ENCODE data around the gene APBA3.

Gene APBA3

DNA sequence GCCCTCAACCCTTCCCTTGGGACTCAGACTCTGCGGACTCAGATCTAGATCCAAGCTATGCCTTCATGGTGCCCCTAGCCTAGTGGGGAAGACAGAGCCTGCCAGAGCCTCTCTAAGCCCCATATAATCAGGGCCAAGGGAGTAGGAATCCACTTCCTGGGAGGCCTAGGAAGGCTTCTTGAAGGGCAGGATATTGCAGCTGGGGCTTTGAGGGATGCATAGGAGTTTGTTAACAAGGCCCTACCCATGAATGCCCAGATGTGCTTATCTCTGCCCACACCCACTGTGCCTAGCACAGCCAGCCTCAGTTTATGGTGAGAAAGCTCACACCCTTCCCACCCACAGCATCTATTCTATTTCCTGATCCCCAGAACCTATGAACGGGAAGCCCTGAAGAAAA lies 11.3 kb downstream of the APBA3 start:
- no peak for DNase-seq
- Histone ChIP-seq H3K4me1 (ENCODE audit: control insufficient read depth, insufficient read depth, low read length, poor library complexity, severe bottlenecking) (no peaks in the 10 kb centered on the region), H3K4me3 (ENCODE audit: insufficient read depth, low read depth, low read length, poor library complexity, severe bottlenecking) (no peak overlapping the region), H3K27me3 (replicated peaks; ENCODE audit: control insufficient read depth, insufficient read depth, low read length, poor library complexity, severe bottlenecking) (no peaks in the 10 kb centered on the region), H3K9me3 (ENCODE audit: control insufficient read depth, low read length) (no peaks in the 10 kb centered on the region), H3K36me3 (ENCODE audit: control insufficient read depth, insufficient read depth, low read length) (peaks cover 51% of the 10 kb centered on the region), H3K27ac (ENCODE audit: insufficient read depth, low read length, poor library complexity, severe bottlenecking) (no peak overlapping the region)

DNA sequence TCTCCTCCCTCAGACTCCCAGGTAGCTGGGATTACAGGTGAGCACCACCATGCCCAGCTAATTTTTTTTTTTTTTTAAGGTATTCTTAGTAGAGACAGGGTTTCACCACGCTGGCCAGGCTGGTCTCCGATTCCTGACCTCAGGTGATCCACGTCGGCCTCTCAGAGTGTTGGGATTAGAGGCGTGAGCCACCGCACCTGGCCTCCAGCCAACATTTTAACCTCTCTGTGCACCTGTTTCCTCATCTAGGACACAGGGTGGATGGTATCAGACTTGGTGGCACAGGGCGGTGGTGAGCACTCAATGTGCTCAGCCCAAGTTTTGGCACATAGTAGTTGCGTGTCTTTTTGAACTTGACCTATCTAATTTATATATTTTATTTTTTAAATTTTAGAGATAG lies 12.5 kb downstream of the APBA3 start:
- Histone ChIP-seq H3K4me3 (ENCODE audit: insufficient read depth, low read depth, low read length, poor library complexity, severe bottlenecking) (no peak overlapping the region), H3K27ac (ENCODE audit: insufficient read depth, low read length, poor library complexity, severe bottlenecking) (no peak overlapping the region), H3K9me3 (ENCODE audit: control insufficient read depth, low read length) (no peaks in the 10 kb centered on the region), H3K27me3 (replicated peaks; ENCODE audit: control insufficient read depth, insufficient read depth, low read length, poor library complexity, severe bottlenecking) (no peaks in the 10 kb centered on the region), H3K4me1 (ENCODE audit: control insufficient read depth, insufficient read depth, low read length, poor library complexity, severe bottlenecking) (no peaks in the 10 kb centered on the region), H3K36me3 (ENCODE audit: control insufficient read depth, insufficient read depth, low read length) (peaks cover 46% of the 10 kb centered on the region)
- no peak for DNase-seq

DNA sequence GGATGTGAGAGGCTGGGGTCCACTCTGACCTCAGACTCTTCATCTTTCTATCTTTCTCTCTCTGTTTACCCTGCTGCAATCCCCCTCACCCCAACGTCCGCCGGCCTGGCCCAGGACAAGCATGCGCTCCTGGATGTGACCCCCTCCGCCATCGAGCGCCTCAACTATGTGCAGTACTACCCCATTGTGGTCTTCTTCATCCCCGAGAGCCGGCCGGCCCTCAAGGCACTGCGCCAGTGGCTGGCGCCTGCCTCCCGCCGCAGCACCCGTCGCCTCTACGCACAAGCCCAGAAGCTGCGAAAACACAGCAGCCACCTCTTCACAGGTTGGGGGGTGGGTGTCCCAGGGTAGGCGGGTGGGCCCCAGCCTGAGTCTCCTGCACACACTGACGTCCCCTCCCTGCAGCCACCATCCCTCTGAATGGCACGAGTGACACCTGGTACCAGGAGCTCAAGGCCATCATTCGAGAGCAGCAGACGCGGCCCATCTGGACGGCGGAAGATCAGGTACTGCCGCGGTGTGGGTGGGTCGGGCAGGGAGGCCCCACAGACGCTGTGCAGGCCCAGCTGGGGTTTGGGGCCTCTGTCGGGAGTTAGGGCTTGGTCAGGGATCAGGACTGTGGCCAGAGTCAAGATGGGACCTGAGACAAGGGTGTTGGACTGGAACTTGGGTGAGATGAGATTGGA lies 15.0 kb downstream of the APBA3 start:
- no peaks in the 10 kb centered on the region for H3K9me3 ChIP-seq (ENCODE audit: control insufficient read depth, low read length)
- DNase-seq = no peak
- no peaks in the 10 kb centered on the region for H3K4me1 ChIP-seq (ENCODE audit: control insufficient read depth, insufficient read depth, low read length, poor library complexity, severe bottlenecking)
- no peaks in the 10 kb centered on the region for H3K27me3 ChIP-seq (replicated peaks; ENCODE audit: control insufficient read depth, insufficient read depth, low read length, poor library complexity, severe bottlenecking)
- H3K36me3 ChIP-seq (ENCODE audit: control insufficient read depth, insufficient read depth, low read length) = peaks cover 23% of the 10 kb centered on the region
- H3K27ac ChIP-seq (ENCODE audit: insufficient read depth, low read length, poor library complexity, severe bottlenecking) = no peak overlapping the region
- no peak overlapping the region for H3K4me3 ChIP-seq (ENCODE audit: insufficient read depth, low read depth, low read length, poor library complexity, severe bottlenecking)

DNA sequence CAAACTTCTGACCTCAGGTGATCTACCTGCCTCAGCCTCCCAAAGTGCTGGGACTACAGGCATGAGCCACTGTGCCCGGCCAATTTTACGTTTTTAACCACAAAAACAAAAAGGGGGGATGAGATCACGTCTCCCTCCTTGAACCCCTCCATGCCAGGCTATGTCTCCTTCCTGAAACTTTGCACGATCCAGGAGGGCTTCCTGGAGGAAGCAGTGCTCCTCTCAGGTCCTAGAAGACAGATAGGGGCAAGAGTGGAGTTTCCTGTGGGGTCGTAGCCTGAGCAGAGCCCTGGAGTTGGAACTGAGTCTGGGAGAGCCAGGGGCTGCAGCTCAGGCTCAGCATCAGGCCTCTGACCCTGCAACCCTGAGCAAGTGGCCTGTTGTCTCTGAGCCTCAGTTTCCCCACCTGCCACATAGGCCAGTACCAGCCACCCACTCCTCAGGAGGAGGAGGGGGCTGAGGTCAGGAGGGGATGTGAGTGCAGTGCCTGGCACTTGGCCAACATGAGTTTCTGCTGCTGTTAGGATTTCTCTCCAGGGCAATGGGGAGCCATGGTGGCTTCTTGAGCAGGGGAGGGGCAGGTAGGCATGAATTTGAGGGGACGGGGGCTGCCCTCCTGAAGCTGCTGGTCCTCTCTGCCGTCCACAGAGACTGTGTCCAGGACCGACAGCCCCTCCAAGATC lies 16.0 kb downstream of the APBA3 start:
- H3K4me3 ChIP-seq (ENCODE audit: insufficient read depth, low read depth, low read length, poor library complexity, severe bottlenecking) = no peak overlapping the region
- H3K4me1 ChIP-seq (ENCODE audit: control insufficient read depth, insufficient read depth, low read length, poor library complexity, severe bottlenecking) = no peaks in the 10 kb centered on the region
- no peak for DNase-seq

DNA sequence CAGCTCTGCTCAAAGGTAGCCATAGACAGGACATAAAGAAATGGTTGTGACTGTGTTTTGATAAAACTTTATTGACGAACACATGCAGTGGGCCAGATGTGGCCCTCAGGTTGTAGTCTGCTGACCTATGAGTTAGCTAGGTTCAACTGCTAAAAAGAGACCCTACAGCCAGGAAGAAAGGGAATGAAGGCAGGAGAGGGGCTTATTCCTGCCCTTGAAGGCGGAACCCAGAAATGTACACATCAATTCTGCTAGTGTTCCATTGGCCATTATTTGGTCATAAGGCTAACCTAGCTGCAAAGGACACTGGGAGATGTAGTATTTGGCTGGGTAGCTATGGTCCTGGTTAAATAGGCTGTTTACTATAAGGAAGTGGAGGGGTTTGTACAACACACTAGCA lies 18.0 kb downstream of the APBA3 start:
- Histone ChIP-seq H3K9me3 (ENCODE audit: control insufficient read depth, low read length) (no peaks in the 10 kb centered on the region), H3K36me3 (ENCODE audit: control insufficient read depth, insufficient read depth, low read length) (peaks cover 3% of the 10 kb centered on the region), H3K4me1 (ENCODE audit: control insufficient read depth, insufficient read depth, low read length, poor library complexity, severe bottlenecking) (peaks cover 3% of the 10 kb centered on the region), H3K27me3 (replicated peaks; ENCODE audit: control insufficient read depth, insufficient read depth, low read length, poor library complexity, severe bottlenecking) (no peaks in the 10 kb centered on the region), H3K27ac (ENCODE audit: insufficient read depth, low read length, poor library complexity, severe bottlenecking) (no peak overlapping the region), H3K4me3 (ENCODE audit: insufficient read depth, low read depth, low read length, poor library complexity, severe bottlenecking) (no peak overlapping the region)
- no peak for DNase-seq

More for the DNA sequence above, 16.0 kb downstream of the APBA3 start:
- Histone ChIP-seq H3K36me3 (ENCODE audit: control insufficient read depth, insufficient read depth, low read length) (peaks cover 13% of the 10 kb centered on the region), H3K27ac (ENCODE audit: insufficient read depth, low read length, poor library complexity, severe bottlenecking) (no peak overlapping the region), H3K9me3 (ENCODE audit: control insufficient read depth, low read length) (no peaks in the 10 kb centered on the region), H3K27me3 (replicated peaks; ENCODE audit: control insufficient read depth, insufficient read depth, low read length, poor library complexity, severe bottlenecking) (no peaks in the 10 kb centered on the region)

DNA sequence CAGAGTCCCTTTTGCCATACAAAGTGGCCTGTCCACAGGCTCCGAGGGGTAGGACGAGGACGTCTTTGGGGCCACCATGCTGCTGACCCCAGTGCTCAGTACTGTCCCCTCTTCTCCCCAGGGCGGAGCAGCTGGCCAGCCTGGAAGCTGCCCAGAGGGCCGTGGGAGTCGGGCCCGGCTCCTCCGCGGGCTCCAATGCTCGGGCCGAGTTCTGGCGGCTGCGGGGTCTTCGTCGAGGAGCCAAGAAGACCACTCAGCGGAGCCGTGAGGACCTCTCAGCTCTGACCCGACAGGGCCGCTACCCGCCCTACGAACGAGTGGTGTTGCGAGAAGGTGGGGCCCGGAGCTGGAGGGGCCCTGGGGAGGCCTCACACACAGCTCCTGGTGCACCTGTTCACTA lies 21.1 kb downstream of the APBA3 start:
- Histone ChIP-seq H3K27me3 (replicated peaks; ENCODE audit: control insufficient read depth, insufficient read depth, low read length, poor library complexity, severe bottlenecking) (no peaks in the 10 kb centered on the region), H3K4me3 (ENCODE audit: insufficient read depth, low read depth, low read length, poor library complexity, severe bottlenecking) (no peak overlapping the region), H3K27ac (ENCODE audit: insufficient read depth, low read length, poor library complexity, severe bottlenecking) (no peak overlapping the region), H3K36me3 (ENCODE audit: control insufficient read depth, insufficient read depth, low read length) (peaks cover 3% of the 10 kb centered on the region), H3K9me3 (ENCODE audit: control insufficient read depth, low read length) (no peaks in the 10 kb centered on the region), H3K4me1 (ENCODE audit: control insufficient read depth, insufficient read depth, low read length, poor library complexity, severe bottlenecking) (peaks cover 3% of the 10 kb centered on the region)
- DNase-seq = no peak

DNA sequence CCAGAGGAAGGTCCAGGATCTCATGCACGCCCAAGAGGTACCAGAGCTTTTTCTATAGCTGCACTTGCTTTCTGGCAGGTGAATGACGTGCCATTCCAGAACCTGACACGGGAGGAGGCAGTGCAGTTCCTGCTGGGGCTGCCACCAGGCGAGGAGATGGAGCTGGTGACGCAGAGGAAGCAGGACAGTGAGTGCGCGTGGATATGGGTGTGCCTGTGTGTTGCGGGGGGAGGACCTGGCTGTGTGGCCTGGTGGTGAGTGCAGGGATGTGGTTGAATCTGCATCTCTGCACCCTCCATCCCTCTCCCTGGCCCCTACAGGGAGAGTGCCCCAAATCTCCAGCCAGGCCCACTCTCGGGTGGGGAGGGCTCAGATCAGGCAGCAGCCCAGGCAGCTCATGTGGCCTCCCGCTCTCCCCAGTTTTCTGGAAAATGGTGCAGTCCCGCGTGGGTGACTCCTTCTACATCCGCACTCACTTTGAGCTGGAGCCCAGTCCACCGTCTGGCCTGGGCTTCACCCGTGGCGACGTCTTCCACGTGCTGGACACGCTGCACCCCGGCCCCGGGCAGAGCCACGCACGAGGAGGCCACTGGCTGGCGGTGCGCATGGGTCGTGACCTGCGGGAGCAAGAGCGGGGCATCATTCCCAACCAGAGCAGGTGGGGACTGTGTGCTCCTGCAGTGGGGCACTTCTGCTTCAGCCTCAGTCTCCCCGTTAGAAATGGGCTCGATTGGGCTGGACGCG lies 22.8 kb downstream of the APBA3 start:
- no peak overlapping the region for H3K27ac ChIP-seq (ENCODE audit: insufficient read depth, low read length, poor library complexity, severe bottlenecking)
- H3K36me3 ChIP-seq (ENCODE audit: control insufficient read depth, insufficient read depth, low read length) = peaks cover 5% of the 10 kb centered on the region
- no peak for DNase-seq
- no peak overlapping the region for H3K4me3 ChIP-seq (ENCODE audit: insufficient read depth, low read depth, low read length, poor library complexity, severe bottlenecking)
- peaks cover 3% of the 10 kb centered on the region for H3K4me1 ChIP-seq (ENCODE audit: control insufficient read depth, insufficient read depth, low read length, poor library complexity, severe bottlenecking)
- H3K9me3 ChIP-seq (ENCODE audit: control insufficient read depth, low read length) = no peaks in the 10 kb centered on the region
- no peaks in the 10 kb centered on the region for H3K27me3 ChIP-seq (replicated peaks; ENCODE audit: control insufficient read depth, insufficient read depth, low read length, poor library complexity, severe bottlenecking)

DNA sequence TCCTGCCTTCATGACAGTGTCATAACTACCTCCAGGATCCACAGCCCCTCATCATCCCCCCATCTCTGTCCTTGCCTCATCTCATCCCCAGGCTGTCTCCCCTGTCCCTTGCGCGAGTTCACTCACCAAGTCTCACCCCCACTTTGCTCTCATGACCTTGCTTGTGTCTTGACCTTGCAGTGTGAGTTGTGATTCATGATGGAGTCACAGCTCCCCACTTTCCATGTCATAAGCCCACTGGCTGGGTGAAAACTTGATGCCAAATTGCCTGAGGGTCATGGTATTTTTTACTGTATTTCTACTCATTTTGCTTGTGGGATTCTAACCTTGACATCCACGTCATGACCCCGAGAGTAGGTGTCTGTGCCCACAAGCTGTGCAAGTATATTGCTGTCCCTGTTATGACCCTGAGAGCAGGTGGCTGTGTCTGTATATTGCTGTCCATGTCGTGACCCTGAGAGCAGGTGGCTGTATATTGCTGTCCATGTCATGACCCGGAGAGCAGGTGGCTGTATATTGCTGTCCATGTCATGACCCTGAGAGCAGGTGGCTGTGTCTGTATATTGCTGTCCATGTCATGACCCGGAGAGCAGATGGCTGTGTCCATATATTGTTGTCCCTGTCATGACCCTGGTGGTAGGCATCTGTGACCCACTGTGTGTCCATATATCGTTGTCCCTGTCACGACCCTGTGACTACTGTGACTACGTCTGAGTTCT lies 23.8 kb downstream of the APBA3 start:
- DNase-seq = no peak
- Histone ChIP-seq H3K9me3 (ENCODE audit: control insufficient read depth, low read length) (no peaks in the 10 kb centered on the region), H3K36me3 (ENCODE audit: control insufficient read depth, insufficient read depth, low read length) (peaks cover 6% of the 10 kb centered on the region), H3K4me1 (ENCODE audit: control insufficient read depth, insufficient read depth, low read length, poor library complexity, severe bottlenecking) (peaks cover 3% of the 10 kb centered on the region), H3K4me3 (ENCODE audit: insufficient read depth, low read depth, low read length, poor library complexity, severe bottlenecking) (no peak overlapping the region), H3K27me3 (replicated peaks; ENCODE audit: control insufficient read depth, insufficient read depth, low read length, poor library complexity, severe bottlenecking) (no peaks in the 10 kb centered on the region), H3K27ac (ENCODE audit: insufficient read depth, low read length, poor library complexity, severe bottlenecking) (no peak overlapping the region)

DNA sequence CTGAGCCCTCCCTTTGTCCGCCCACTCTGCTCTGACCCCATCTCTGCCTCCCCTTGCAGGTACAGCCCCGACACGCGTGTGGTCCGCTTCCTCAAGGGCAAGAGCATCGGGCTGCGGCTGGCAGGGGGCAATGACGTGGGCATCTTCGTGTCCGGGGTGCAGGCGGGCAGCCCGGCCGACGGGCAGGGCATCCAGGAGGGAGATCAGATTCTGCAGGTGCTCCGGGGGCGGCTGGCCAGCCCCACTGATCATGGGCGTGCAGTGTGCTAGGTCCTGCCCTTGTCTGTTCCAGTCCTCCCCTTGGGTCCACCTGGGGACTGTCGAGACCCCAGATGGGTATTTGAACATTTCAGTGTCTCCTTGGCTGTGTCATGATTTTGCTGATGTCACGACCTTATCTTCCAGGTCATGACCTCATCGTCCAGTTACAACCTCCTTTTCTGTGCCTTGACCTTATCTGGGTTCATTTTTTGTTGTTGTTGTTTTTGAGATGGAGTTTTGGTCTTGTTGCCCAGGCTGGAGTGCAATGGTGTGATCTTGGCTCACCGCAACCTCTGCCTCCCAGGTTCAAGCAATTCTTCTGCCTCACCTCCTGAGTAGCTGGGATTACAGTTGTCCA lies 25.3 kb downstream of the APBA3 start:
- Histone ChIP-seq H3K4me1 (ENCODE audit: control insufficient read depth, insufficient read depth, low read length, poor library complexity, severe bottlenecking) (peaks cover 3% of the 10 kb centered on the region), H3K9me3 (ENCODE audit: control insufficient read depth, low read length) (no peaks in the 10 kb centered on the region), H3K36me3 (ENCODE audit: control insufficient read depth, insufficient read depth, low read length) (peaks cover 6% of the 10 kb centered on the region), H3K4me3 (ENCODE audit: insufficient read depth, low read depth, low read length, poor library complexity, severe bottlenecking) (no peak overlapping the region), H3K27ac (ENCODE audit: insufficient read depth, low read length, poor library complexity, severe bottlenecking) (no peak overlapping the region), H3K27me3 (replicated peaks; ENCODE audit: control insufficient read depth, insufficient read depth, low read length, poor library complexity, severe bottlenecking) (no peaks in the 10 kb centered on the region)
- DNase-seq = no peak

Measured in effector memory CD4-positive, alpha-beta T cell (primary cell).